ENCODE results near the gene LRRC8B.
"Not testable (repeated sequence)": the region's sequence is repeated elsewhere in the genome, so short reads cannot be mapped to it uniquely, and the experiment has no call there.

The LRRC8B gene

DNA sequence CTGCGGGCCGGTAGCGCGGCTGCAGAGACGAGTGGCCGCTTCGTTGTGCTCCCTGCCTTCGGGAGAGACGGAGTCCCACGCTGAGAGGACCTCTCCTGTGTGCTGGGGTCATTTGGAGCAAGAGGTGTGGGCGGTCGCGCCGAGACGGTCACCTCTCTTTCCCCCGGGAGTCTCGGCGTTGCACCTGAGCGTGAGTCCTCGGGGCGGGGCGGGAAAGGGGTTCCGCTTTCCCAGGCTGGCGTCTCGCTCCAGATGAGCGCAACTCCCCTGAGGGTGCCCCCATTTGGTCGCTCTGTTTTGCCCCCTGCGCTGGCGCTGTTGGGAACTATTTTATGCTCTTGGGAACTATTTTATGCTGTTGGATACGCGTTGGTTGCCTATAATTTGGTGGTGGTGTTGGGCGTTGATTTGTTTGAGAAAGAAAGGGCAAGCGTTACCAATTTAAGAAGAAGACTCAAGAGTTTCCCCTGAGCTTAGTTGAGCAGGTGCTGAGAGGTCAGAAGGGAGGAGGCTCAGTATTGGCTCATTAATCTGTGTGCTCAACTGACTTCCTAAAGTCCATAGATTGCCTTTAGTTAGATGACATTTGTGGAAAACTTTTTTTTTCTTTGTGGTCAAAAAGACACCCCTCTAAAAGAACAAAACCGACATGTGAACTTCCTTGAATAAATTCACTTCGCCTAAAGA lies 683 bp downstream of the LRRC8B start:
- DNase-seq = peak; percentile 51

DNA sequence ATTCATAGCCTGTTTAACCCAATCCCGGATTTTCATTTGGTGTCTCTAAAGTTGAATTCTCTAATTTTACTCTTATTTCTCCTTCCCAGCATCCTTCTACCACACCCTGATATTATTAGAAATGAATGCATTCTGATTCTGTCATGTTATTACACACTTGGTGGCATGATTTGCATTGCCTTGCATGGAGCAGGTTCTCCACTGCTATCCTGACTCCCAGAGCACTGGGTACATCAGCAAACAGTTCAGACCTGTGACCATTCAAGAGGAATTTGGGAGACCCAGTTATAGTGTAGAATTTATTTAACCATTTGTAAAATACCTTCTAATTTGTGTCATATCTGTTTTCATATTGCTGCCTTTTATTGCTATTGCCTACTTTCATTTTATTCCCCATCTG lies 2.6 kb downstream of the LRRC8B start:
- no peak for DNase-seq

DNA sequence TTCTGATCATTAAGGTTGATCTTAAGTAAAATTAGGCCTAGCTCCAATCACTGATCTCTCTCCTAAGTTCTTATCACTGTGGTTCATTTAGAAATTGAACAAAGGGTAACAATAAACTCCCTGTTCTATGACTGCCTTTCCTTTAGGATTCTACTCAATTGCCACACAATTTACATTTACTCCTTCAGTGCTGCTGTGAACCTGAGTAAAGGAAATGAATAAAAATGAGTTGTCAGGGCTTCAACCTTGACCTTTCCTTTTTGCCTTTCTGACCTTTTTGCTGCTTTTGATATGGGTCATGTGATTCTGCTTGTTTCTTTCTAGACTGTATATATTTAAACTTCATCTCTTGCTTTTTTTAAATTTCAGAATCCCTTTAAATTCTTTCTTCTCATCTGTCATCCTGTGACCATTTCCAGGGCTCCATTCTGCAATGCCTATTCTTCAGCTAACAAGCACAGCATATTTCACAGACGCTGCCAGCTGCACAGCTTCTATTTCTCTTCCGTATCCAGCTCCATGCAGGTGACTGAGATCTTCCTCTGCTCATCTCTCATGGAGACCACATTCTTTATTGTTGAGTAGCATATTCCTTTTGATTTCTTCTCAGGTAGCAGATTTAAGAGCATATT lies 3.2 kb downstream of the LRRC8B start:
- no peak for DNase-seq

DNA sequence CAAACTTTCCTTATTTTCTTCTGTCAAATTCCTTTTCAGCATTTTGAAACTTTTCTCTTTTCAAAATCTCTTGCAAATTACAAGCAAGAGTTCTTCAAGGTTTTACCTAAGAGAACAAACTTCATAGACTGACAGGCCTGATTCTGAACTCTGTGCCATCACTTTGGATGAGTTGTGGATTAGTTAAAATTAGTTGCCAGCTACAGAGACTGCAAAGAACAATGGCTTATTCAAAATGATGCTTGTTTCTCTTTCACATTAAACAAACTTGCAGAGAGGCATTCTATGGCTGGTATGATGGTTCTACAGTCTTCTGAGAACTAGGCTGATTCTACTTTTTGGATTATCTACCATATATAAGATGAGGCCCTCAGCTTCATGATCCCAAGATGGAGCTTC lies 3.8 kb downstream of the LRRC8B start:
- DNase-seq = no peak

GRCh38 chr1:89529196-89529595 lies 4.6 kb downstream of the LRRC8B start:
- DNase-seq = no peak

DNA sequence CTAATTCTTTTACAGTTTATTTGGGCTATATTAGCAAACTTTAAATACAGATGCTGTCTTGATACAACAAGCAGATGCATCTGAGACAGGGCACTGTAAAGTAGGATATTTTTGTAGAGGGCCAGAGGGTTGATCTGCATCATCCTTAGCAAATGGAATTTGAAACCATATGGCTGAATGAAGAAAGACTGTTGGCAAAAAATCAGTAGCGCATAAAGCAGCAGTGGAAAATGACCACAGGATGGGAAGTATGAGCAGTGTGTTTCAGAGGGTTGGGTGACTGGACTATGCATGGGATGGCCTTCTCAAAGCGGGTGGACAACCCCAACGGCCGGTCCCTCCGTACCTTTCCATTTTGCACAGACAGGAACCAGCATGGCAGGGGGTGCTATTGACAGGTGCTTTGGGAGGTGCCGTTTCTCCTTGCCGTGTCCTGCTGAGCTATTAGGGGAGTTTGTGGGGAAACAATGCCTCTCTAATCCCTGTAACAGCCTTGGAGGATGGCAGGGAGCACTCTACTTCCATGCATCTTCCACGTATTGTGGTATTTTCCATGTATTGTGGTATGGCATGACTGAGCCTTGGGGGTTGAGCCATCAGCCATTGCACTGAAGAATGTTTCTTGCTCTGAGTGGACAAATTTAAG lies 5.9 kb downstream of the LRRC8B start:
- DNase-seq = no peak

- no peak for DNase-seq
These were observed 7.0 kb downstream of the LRRC8B start for GRCh38 chr1:89531480-89532139.

- no peak for DNase-seq
These were observed 7.6 kb downstream of the LRRC8B start for GRCh38 chr1:89532228-89532627.

- no peak for DNase-seq
These were observed 8.2 kb downstream of the LRRC8B start for GRCh38 chr1:89532866-89533265.

DNA sequence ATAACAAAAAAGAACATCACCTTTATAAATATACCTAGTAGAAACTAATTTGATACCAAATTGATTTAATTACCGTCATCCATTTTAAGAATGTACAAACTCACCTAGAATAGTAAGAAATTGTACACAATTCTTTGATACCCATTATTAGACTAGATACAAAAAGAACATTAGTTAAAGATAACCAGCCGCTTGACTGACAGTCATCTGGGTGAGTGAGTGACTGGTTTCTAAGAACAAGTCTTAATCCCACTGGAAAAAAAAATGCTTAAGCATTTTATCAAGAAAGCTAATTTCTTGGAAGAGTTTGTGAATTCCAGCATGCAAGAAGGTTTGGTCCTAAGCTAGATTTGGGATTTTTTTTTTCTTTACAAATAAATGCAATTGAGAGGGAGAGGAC lies 10.9 kb downstream of the LRRC8B start:
- no peak for DNase-seq

GRCh38 chr1:89536555-89537341 lies 12.1 kb downstream of the LRRC8B start:
- DNase-seq = no peak

DNA sequence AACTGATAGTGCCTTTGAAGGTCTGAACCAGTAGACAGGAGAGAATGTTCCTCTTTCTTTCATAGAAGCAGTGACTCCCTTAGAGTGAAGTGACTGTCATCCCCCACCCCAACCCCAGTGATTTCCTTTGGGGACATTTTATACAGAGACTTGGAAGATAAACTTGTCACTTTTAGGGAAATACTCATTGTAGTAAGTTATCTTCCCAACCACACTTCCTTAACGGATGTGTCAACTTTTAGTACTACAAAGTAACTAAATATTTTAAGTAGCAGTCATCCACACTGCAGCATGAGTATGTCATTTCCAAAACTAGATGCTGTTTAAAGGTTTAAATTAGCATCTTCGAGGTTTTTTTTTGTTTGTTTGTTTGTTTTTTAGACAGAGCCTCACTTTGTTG lies 13.7 kb downstream of the LRRC8B start:
- DNase-seq = no peak

DNA sequence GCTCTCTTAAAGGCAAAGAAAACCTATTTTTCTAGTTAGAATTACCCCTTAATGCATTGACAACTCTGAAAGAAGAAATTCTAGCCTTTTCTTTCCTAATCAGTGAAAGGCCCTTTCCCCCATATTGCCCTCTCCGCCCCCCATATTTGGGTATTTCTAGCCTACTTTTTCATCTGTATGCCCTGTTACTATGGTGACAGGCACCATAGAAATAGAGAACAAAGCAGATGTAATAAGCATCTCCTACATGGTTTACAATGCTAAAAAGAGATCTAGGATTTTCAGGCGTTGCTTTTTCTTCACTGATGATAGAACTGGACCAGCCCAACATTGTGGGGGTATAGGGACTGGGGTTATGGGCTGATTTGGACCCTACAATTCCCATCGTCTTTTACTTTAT lies 14.5 kb downstream of the LRRC8B start:
- no peak for DNase-seq

DNA sequence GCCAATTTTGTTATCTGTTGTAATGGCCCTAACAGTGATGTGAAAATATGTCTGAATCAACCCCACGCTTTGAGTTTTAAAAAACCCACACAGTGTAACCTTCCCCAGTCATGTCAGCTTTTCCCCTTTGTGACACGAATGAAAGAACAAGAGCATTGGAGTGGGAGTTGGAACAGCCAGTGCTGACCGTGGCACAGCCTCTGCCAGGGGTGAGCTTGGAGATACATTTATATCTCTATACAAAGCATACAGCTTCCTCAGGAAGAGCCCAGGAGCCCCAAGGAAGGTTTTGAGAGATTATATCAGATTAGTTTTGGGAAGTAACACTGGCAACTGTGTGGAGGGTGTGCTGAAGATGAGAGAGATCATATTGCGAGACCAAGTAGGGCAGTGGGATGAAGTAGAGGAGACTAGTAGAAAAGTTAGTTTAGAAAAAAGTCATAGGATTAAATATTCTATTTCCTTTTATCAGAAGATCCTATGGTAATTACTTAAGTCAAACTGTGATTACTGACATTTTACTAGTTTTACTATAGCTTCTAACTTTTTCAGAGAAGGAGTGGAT lies 15.9 kb downstream of the LRRC8B start:
- DNase-seq = no peak

GRCh38 chr1:89542345-89542744 lies 17.7 kb downstream of the LRRC8B start:
- DNase-seq = no peak

DNA sequence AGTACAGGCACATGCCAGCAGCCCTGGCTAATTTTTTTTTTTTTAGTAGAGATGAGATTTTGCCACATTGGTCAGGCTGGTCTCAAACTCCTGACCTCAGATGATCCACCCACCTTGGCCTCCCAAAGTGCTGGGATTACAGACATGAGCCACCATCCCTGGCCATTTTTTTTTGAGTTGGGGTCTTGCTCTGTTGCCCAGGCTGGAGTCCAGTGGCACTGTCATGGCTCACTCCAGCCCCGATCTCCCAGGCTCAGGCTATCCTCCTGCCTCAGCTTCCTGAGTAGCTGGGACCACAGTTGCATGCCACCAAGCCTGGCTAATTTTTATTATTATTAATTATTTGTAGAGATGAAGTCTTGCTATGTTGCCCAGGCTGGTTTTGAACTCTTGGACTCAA lies 19.0 kb downstream of the LRRC8B start:
- DNase-seq = not testable (repeated sequence)

GRCh38 chr1:89545264-89546038 lies 20.8 kb downstream of the LRRC8B start:
- no peak for DNase-seq

- DNase-seq = no peak
These were observed 21.7 kb downstream of the LRRC8B start for GRCh38 chr1:89546082-89546889.

DNA sequence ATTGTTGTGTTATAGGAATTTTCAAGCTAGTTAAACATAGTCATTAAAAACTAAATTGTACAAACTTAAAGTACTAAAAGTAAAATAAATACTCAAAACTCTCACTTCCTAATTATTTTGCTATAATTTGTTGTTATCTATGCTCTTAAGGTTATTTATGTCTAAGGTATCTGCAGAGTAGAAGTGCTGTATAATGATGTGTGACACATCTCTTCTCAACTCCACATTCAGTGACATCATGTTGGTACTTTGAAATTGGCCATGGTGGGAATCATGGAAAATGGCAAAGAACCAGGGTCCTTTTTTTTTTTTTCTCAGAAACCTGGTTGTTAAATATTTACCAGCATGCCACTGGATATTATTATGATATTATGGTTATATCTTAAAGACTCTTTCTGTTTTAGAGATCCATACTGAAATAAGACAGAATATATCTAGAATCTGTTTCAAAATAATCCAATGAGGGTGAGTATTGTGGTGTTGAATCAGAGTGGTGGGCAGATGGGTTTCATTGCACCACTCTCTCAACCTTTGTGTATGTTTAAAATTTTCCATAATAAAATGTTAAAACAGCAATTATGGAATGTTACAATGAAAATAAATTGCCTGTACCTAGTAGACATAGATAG lies 22.4 kb downstream of the LRRC8B start:
- no peak for DNase-seq

GRCh38 chr1:89547563-89548116 lies 23.0 kb downstream of the LRRC8B start:
- no peak for DNase-seq

Data from CD4-positive, alpha-beta T cell treated with Interleukin-15 for 1 hour (primary cell).